GM19239 (cell line): ENCODE data around the gene ECM1.

Experiments
- DNase-seq: peaks from one replicate; pipeline ENCODE4 v3.0.0; 2011; ENCODE audit warnings: low spot score; ENCODE audit not compliant: insufficient read length
- FAIRE-seq: peaks from 2 replicates; lab custom pipeline; 2011; peaks lifted over from hg19 to GRCh38; lab: Jason Lieb, UNC

ECM1 gene

DNA sequence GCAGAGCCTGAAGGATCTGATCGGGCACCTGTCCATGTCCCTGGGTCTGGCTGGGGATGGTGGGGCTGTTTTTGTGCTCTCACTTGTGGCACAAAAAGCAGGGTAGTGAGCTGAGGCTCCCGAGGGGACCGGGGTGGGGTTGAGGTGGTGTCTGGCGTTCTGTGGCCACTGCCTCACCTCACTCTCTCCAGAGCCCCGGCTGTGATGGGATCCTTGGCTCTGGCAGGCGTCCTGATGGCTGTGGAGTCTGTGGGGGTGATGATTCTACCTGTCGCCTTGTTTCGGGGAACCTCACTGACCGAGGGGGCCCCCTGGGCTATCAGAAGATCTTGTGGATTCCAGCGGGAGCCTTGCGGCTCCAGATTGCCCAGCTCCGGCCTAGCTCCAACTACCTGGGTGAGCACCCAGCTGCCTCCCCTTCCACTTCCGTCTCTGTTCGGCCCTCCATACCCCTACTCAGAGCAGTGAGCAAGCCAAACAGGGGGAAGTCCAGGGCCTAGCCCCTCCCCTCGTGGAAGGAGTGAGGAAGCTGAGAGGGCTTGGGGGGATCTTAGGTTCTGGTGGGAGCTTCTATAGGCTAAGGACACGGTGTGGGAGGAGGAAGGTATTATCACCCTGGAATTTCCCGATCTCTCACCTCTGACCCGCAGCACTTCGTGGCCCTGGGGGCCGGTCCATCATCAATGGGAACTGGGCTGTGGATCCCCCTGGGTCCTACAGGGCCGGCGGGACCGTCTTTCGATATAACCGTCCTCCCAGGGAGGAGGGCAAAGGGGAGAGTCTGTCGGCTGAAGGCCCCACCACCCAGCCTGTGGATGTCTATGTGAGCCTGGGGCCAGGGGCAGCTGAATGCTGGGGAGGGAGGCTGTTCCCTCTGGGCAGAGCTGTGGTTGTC is 48.3 kb downstream of the ECM1 start:
- no peak for DNase-seq

GRCh38 chr1:150557065-150557600 is 49.2 kb downstream of the ECM1 start:
- no peak for FAIRE-seq

More for the DNA sequence above, 48.3 kb downstream of the ECM1 start:
- no peak for FAIRE-seq

GRCh38 chr1:150557813-150558212 is 49.9 kb downstream of the ECM1 start:
- DNase-seq, result no peak
- FAIRE-seq, result no peak

More at GRCh38 chr1:150557065-150557600, 49.2 kb downstream of the ECM1 start:
- no peak for DNase-seq

DNA sequence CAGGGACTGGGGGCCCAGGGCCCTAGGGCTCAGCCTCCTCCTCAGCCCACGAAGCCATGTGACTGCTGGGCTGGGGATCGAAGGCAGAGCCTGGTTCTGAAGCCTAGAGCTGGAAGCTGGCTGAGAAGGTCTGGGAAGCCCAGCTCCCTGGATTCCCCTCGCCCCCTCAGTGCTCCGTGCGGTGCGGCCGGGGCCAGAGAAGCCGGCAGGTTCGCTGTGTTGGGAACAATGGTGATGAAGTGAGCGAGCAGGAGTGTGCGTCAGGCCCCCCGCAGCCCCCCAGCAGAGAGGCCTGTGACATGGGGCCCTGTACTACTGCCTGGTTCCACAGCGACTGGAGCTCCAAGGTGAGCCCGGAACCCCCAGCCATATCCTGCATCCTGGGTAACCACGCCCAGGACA is 50.4 kb downstream of the ECM1 start:
- no peak for DNase-seq
- no peak for FAIRE-seq

DNA sequence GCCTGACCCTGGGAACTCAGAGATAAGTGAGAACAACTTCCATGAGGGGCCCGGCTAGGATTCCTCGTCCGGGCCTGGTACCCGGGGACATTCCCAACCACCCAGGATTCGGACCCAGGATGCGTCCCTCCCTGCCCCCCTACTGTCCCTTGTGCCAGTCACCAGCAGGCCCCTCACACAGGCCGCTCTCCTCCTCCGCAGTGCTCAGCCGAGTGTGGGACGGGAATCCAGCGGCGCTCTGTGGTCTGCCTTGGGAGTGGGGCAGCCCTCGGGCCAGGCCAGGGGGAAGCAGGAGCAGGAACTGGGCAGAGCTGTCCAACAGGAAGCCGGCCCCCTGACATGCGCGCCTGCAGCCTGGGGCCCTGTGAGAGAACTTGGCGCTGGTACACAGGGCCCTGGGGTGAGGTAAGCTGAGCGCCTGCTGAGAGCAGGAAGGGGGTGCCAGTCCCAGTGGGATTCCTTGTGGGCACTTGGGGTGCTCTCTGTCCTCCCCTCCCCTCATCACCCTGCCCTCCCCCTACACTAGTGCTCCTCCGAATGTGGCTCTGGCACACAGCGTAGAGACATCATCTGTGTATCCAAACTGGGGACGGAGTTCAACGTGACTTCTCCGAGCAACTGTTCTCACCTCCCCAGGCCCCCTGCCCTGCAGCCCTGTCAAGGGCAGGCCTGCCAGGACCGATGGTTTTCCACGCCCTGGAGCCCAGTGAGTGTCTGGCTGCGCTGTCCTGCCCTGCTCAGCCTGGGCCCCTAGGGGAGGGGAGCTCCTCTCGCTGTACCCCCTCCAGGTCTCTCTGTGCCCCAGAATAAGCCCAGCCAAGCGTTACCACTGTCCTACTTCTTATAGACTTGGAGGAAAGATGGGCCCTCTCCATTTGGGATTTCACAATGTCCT is 51.1 kb downstream of the ECM1 start:
- no peak for FAIRE-seq
- DNase-seq, result no peak

- FAIRE-seq, result no peak
- DNase-seq, result no peak
Measured at GRCh38 chr1:150559656-150560010, 51.7 kb downstream of the ECM1 start.

DNA sequence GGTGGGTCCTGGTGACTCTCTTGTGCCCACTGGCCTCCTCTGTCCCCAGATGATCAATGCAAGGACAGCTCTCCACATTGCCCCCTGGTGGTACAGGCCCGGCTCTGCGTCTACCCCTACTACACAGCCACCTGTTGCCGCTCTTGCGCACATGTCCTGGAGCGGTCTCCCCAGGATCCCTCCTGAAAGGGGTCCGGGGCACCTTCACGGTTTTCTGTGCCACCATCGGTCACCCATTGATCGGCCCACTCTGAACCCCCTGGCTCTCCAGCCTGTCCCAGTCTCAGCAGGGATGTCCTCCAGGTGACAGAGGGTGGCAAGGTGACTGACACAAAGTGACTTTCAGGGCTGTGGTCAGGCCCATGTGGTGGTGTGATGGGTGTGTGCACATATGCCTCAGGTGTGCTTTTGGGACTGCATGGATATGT is 52.1 kb downstream of the ECM1 start:
- FAIRE-seq, result peak; percentile 83
- peak; percentile 89 for DNase-seq

- peak; percentile 75 for DNase-seq
- FAIRE-seq, result peak; percentile 93
Measured at GRCh38 chr1:150560576-150561253, 52.8 kb downstream of the ECM1 start.

DNA sequence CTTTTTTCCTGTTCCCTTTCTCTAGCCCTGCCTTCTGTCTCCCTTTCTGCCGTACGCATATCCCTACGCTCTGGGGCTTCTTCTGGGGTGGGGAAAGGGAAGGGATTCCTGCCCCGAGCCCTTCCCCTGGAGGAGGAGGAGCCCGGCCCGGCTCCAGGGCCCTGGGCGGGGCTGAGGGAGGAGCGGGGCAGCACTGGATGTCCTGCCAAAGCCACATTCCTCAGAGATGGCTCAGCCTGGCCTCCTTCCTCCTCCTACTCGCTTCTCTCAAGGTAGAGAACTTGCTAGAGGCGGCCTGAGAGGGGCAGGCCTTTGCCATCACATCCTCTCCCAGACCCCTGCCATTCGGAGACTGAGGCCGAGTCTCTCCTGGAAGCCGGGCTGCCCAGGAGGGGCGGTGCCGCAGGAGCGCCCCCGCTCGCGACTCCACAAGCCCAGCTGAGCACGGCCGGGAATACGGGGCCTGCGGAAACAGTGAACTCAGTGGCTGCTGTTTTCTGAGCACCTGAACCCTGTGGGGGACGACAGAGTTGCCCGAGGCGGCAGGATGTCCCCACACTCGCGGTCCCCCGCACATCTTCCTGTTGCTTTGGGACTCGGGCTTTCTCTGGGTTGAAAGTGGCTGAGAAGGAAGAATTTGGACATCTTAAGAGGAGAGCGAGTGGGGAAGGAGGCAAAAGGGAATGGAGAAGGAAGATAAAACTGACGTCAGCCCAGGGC is 53.5 kb downstream of the ECM1 start:
- no peak for DNase-seq
- no peak for FAIRE-seq

GRCh38 chr1:150561974-150562445 is 54.1 kb downstream of the ECM1 start:
- FAIRE-seq, result no peak
- peak; percentile 60 for DNase-seq

GRCh38 chr1:150562446-150563339 is 54.8 kb downstream of the ECM1 start:
- FAIRE-seq, result peak; percentile 86
- DNase-seq, result peak; percentile 56
